ENCODE data around the gene SCAI.

- TF ChIP-seq POLR2AphosphoS5 (IDR thresholded peaks at IDR 0.05; ENCODE audit: borderline replicate concordance, low read depth, low read length), result peak; percentile 93
- no peak for TF ChIP-seq EZH2 (IDR thresholded peaks at IDR 0.05)
Measured at GRCh38 chr9:124940894-124941678, 202.2 kb downstream of the SCAI start, which contains the start of gene GOLGA1.

All from SK-N-MC (cell line).